ENCODE data around the gene SINHCAF.

The SINHCAF gene

DNA sequence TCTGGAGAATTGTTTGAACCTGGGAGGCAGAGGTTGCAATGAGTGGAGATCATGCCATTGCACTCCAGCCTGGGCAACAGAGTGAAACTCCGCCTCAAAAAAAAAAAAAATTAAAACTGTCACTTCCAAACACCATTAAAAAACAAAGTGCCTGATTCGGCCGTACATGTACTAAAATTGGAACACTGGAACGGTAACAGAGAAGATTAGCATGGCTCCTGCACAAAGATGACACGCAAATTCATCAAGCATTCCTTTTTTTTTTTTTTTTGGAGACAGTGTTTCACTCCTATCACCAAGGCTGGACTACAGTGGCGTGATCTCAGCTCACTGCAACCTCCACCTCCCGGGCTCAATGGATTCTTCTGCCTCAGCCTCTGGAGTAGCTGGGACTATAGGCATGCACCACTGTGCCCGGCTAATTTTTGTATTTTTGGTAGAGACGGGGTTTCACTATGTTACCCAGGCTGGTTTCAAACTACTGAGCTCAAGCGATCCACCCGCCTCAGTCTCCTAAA is 40.2 kb upstream of the SINHCAF start:
- DNase-seq (ENCODE audit: low read depth): no peak
- in situ Hi-C loops (cut with HindIII; ENCODE audit: low sequenced_read_pairs): no loop called here
- TF ChIP-seq, protein P1, sequence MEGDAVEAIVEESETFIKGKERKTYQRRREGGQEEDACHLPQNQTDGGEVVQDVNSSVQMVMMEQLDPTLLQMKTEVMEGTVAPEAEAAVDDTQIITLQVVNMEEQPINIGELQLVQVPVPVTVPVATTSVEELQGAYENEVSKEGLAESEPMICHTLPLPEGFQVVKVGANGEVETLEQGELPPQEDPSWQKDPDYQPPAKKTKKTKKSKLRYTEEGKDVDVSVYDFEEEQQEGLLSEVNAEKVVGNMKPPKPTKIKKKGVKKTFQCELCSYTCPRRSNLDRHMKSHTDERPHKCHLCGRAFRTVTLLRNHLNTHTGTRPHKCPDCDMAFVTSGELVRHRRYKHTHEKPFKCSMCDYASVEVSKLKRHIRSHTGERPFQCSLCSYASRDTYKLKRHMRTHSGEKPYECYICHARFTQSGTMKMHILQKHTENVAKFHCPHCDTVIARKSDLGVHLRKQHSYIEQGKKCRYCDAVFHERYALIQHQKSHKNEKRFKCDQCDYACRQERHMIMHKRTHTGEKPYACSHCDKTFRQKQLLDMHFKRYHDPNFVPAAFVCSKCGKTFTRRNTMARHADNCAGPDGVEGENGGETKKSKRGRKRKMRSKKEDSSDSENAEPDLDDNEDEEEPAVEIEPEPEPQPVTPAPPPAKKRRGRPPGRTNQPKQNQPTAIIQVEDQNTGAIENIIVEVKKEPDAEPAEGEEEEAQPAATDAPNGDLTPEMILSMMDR (IDR thresholded peaks at IDR 0.05; ENCODE audit: low read depth, low read length, missing control alignments): no peak
- H3K4me3 ChIP-seq (ENCODE audit: low read depth, low read length): no peak overlapping the region

- TF ChIP-seq, protein P1 (IDR thresholded peaks at IDR 0.05; ENCODE audit: low read depth, low read length, missing control alignments): no peak
- in situ Hi-C loops (cut with HindIII; ENCODE audit: low sequenced_read_pairs): no loop called here
- no peak for DNase-seq (ENCODE audit: low read depth)
- no peak overlapping the region for H3K4me3 ChIP-seq (ENCODE audit: low read depth, low read length)
Observed at GRCh38 chr12:31363831-31364230, 37.9 kb upstream of the SINHCAF start.

- in situ Hi-C loops (cut with HindIII; ENCODE audit: low sequenced_read_pairs): no loop called here
- TF ChIP-seq, protein P1 (IDR thresholded peaks at IDR 0.05; ENCODE audit: low read depth, low read length, missing control alignments): no peak
- no peak for DNase-seq (ENCODE audit: low read depth)
- no peak overlapping the region for H3K4me3 ChIP-seq (ENCODE audit: low read depth, low read length)
Observed at GRCh38 chr12:31363416-31363809, 37.5 kb upstream of the SINHCAF start.

- no peak overlapping the region for H3K4me3 ChIP-seq (ENCODE audit: low read depth, low read length)
- in situ Hi-C loops (cut with HindIII; ENCODE audit: low sequenced_read_pairs): no loop called here
- DNase-seq (ENCODE audit: low read depth): no peak
Observed at GRCh38 chr12:31362759-31363415, 36.9 kb upstream of the SINHCAF start.

GRCh38 chr12:31362115-31362758 is 36.3 kb upstream of the SINHCAF start:
- TF ChIP-seq, protein P1 (IDR thresholded peaks at IDR 0.05; ENCODE audit: low read depth, low read length, missing control alignments): peak; percentile 4
- in situ Hi-C loops (cut with HindIII; ENCODE audit: low sequenced_read_pairs): no loop called here
- H3K4me3 ChIP-seq (ENCODE audit: low read depth, low read length): no peak overlapping the region
- peak; percentile 32 for DNase-seq (ENCODE audit: low read depth)

More at GRCh38 chr12:31362759-31363415, 36.9 kb upstream of the SINHCAF start:
- TF ChIP-seq, protein P1 (IDR thresholded peaks at IDR 0.05; ENCODE audit: low read depth, low read length, missing control alignments): no peak

DNA sequence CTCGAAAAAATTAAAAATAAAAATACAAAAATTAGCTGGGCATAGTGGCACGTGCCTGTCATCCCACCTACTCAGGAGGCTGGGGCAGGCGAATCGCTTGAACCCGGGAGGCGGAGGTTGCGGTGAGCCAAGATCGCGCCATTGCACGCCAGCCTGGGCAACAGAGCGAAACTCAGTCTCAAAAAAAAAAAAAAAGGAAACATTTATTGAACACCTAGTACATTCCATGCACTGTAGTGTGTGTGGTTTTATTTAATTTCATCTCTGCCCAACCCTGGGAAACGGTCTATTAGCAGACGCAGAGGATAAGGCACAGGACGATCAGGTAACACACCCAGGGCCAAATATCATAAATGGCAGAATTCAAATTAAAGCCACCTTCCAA is 35.8 kb upstream of the SINHCAF start:
- in situ Hi-C loops (cut with HindIII; ENCODE audit: low sequenced_read_pairs): no loop called here
- DNase-seq (ENCODE audit: low read depth): no peak
- no peak overlapping the region for H3K4me3 ChIP-seq (ENCODE audit: low read depth, low read length)
- TF ChIP-seq, protein P1 (IDR thresholded peaks at IDR 0.05; ENCODE audit: low read depth, low read length, missing control alignments): no peak

Data from astrocyte of the cerebellum (primary cell).